IPS-NIHi7 (cell line): ENCODE results near the gene MMGT1.

Experiments
- DNase-seq: peaks from one replicate; pipeline ENCODE4 v3.0.0; 2012; ENCODE audit warnings: mixed read lengths; ENCODE audit errors: extremely low spot score

The MMGT1 gene

DNA sequence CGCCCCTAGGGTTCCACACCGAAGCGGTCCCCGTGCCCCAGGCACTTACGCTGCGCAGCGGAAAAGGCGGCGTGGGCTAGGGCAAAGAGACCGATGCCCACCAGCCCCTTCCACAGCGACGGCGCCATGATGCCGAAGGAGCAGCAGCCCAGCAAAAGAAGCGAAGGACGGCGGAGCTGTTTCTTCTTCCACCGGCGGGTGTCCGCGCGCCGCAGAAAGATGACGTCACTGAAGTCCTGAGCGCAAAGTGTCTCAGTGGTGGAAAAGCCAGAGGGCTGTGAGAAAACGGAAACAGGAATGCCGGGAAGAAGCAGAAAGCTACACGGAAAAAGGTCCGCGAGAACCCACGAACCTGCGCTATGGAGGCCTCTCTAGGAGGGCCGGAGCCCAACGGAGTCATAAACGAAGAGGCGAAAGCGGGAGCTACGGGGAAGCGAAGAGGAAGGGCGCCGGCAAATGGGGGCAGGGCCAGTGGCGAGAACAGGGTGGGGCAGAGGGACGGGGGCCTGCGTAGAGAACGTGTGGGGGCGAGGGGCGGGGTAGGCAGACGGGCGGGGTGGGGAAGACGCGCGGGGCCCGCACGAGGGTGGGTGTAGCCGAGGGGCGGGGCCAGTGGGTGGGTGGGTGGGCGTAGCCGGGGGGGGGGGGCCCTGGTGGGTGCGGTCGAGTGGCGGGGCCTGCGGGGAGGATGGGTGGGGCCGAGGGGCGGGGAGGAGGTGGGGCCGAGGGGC is at the start of gene MMGT1:
Gene MMGT1, minus strand, starts transcription at position 441 of the 731 bp plus-strand sequence. Its CDS starts 313 bp downstream, at position 128.
- peak; percentile 92 for DNase-seq

DNA sequence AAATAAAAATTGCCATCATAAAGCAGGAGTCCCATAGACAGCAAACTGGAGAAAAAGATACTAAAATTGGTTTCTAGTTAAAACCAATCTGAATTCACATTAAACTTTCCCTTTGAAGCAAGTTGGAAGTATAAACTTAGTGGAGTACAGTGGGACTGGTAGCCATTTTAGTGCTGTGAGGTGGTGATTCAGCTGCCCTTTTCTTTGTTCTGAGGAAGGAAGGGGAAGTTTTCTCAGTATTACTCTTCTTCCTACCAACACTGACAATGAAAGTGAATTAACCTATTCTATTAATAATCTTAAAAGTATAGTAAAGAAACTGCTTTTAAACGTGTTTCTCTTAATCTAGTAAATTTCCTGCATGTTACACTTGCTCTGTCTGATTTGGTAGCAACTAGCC is 48.1 kb upstream of the MMGT1 start:
- no peak for DNase-seq

DNA sequence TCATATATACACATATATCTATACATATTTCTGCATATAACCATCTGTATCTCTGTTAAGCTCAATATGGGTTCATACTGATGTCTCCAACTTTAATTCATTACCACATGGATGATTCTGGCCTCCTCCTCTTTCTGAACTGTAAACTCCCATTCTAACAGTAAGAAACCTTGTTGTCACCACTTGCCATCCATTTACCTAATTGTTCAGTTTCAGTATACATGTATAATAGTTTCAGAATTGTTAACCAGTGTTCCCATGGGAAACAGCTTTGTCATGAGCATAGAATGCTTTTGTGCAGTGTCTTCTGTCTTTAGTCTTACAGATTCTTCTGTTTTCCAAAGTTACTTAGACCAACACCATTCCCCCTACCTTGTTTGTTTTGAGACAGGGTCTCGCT is 47.4 kb upstream of the MMGT1 start:
- DNase-seq: no peak

DNA sequence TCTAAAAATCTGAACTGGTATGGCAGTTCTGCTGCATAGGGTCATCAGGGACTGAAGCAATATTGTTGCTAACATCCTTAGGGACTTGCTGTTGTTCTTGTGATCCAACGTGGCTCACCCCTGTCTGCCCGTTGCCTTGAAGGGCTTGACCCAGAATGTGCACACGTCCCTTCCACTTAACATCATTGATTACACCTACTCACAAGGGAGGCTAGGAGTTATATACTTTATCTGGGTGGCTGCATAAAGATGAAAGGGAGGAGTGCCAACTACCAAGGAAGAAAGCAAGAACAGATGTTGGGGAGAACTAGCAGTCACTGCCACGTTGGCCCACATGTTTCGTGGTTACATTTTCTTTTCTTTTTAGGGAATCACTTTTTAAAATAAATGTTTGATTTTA is 45.4 kb upstream of the MMGT1 start:
- no peak for DNase-seq

DNA sequence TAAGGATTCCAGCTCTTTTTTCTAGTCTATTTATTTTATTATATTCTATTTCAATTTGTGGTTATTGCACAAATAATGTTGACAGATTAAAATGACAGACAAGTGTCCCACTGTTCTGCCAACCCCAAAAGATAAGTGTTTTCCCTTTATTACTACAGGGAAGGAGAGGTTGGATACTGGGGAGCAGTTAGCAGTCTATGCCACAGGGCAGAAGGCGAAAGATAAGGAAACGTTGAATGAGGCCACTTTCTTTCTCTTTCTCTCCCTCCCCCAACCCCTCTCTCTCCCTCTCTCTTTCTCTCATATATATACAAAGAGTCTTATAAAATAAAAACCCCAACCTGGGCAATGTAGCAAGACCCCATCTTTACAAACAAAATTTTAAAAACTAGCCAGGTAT is 43.1 kb upstream of the MMGT1 start:
- DNase-seq: no peak

DNA sequence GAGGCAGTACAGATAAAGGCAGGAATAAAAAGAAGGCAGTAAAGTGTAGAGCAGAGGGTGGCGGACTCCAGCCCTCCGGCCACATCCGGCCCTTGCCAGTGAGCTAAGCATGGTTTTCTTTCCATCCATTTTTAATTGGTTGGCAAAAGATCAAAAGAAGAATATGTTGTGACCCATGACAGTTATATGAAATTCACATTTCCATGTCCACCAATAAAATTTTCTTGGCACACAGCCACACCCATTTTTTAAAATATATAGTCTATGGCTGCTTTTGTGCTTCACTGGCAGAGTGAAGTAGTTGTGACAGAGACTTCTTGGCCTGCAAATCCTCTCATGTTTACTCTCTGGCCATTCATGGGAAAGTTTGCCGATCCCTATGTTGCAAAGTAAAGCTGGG is 41.2 kb upstream of the MMGT1 start:
- DNase-seq: no peak

DNA sequence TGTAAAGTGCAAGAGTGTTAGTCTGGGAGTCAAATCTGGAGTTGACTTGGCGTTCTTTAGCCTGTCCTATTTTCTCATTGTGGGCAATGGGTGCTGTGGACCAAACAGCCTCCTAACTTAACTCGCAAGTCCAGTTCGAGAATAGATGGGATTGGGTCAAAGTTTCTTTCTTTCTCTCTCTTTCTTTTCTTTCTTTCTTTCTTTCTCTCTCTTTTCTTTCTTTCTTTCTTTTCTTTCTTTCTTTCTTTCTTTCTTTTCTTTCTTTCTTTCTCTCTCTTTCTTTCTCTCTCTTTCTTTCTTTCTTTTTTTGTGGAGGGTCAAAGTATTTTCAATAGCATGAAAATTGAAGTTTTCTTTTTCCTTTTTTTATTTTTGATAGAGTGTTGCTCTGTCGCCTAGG is 14.5 kb upstream of the MMGT1 start:
- no peak for DNase-seq

DNA sequence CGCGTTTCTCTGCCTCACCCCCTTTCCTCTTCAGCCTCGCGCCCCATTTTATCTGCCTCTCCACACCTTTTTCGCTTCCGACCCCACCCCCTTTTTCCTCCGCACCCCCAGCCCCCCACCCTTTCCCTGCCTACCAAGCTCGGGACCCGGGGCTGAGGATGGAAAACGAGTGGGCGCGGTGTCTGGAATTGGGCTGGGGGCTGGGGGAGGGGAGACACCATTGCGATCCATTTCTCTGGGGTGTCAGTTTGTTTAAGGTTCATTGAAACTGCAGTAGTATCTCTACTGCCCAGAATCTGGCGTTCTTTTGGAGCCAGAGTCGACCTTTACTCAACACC is 12.2 kb upstream of the MMGT1 start:
- DNase-seq: peak; percentile 17

DNA sequence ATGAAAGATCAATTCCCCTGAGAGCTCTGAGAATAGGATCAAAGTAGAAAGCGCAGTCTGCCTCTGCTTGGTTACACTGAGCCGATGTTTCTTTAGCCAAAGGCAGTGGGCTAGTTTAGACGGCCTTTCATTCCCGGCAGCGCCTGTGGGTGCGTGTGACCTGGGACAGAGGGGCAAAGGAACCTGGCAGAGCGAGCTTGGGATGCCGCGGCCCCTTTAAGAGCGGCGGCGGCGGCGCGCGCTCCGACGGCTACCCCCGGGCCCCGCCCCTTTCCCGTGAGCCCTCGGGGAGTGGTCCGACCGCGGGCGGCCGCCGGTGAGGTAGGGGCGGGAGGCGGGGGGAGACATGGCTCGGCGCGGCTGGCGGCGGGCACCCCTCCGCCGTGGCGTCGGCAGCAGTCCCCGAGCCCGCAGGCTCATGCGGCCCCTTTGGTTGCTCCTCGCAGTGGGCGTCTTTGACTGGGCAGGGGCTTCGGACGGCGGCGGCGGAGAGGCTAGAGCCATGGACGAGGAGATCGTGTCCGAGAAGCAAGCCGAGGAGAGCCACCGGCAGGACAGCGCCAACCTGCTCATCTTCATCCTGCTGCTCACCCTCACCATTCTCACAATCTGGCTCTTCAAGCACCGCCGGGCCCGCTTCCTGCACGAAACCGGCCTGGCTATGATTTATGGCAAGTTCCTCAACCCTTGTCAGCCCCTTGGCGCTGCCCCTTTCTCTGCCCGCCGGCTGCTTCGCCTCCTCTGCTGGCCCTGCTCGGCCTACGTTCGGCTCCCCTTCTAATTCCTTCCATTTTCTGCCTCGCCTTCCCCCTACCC is 11.6 kb upstream of the MMGT1 start, which contains the start of gene SLC9A6:
Gene SLC9A6, plus strand, starts transcription at position 279 of the 816 bp plus-strand sequence. Its CDS starts 224 bp downstream, at position 503.
- peak; percentile 87 for DNase-seq

DNA sequence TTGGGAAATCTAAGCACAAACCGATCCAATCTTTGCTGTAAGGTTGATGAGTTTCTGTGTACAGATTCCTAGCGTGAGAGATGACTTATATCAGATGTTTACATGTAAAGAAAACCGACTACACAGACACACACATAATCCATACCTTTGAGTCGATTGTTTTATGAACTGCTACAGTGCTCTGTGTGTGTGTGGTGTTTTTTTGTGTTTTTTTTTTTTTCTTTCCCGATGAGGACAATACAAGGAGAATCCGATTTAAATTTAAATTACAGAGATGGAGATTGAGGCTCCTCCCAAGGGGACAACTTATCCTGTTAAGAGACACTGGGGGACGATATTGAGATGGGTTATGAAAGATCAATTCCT is 11.0 kb upstream of the MMGT1 start:
- DNase-seq: no peak

DNA sequence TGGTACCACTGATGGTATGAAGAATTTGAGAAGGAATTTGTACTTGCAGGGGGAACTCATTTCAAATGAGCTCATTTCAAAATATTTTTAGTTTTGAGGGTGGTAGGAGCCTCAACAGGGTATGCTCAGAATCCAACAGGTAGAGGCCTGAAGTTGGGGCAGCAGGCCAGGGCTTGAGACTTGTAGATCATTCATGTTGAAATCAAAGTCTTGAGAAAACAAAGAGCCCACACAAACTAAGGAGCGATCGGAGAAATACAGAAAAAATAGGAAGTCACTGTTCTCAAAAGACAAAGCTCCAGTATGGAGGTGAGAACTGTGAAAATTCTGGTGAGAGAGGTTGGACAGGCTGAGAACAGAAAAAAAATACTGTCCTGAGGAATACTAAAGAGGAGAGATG is 10.5 kb upstream of the MMGT1 start:
- DNase-seq: no peak

DNA sequence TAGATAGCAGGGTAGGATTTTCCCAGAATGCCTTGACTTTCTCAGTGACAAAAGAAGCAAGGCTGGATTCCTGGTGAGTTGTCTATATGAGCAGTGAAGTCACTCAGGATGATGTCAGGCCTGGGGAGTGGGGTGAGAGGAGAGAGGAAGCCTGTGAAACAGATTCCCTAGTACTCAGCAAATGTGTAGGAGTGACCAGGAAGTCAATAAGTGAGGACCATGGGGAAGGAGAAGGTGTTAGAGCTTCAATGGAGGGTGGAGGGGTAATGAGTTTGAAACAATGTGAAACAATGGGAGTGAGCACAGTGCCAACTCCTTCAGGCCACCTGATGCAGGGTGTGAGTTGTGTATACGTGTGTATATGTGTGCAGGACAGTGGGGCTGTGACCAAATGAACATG is 9.1 kb upstream of the MMGT1 start:
- no peak for DNase-seq

DNA sequence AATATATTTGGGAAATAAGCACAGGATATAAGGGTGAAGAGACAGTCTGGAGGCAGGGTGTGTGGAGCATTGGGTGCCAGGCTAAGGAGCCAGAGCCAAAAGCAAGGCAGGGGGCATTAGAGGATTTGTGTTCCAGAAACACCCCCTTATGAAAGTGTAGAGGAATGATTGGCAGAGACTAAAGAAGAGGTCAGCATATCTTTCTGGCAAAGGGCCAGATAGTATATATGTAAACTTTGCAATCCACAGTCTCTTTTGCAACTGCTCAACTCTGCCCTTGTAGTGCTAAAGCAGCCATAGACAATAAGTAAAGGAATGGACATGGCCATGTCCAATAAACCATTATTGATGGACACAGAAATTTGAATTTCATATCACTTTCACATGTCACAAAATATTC is 7.9 kb upstream of the MMGT1 start:
- DNase-seq: no peak

DNA sequence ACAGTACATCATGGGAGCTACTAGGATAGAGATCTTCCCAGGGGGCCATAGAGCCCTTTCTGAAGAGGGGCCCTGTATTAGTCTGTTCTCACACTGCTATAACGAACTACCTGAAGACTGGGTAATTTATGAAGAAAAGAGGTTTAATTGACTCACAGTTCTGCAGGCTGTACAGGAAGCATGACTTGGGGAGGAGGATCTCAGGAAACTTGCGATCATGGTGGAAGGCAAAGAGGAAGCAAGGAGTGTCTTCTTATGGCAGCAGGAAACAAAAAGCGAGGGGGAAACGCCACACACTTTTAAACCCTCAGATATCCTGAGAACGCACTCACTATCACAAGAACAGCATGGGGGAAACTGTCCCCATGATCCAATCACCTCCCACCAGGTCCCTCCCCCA is 7.2 kb upstream of the MMGT1 start:
- no peak for DNase-seq

DNA sequence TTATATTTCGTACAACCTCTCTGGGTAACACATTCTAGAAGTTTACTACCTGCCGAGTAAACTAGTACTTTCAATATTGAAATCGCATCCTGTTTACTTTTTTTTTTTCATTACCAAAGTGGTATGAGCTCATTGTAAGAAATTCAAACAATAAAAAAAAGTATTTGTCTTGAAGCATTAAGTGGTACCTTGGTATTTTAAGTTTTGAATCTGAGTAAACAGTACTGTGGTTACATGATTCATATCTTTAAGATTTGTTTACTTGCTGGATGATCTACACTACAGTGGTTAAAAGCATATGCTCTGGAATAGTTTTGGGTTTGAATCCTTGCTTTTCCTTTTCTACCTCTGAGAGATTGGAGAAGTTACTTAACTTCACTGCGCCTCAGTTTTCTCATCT is 3.8 kb upstream of the MMGT1 start:
- no peak for DNase-seq

DNA sequence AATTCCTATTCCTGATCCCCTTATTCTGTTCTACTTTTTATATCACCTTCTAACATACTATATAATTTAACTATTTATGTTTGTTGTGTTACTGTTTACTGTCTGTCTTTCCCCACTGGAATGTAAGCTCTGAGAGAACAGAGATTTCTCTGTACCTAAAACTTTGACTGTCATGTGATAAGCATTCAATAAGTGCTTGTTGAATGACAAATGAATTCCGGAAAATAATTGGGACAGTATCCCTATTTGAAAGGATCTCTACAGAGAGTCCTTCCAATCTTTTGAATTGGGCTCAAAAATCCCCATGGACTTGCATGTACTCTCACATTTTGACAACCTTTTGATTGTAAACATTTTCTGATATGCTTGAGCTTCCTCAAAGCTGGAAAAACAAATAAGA is 1.6 kb upstream of the MMGT1 start:
- DNase-seq: no peak

DNA sequence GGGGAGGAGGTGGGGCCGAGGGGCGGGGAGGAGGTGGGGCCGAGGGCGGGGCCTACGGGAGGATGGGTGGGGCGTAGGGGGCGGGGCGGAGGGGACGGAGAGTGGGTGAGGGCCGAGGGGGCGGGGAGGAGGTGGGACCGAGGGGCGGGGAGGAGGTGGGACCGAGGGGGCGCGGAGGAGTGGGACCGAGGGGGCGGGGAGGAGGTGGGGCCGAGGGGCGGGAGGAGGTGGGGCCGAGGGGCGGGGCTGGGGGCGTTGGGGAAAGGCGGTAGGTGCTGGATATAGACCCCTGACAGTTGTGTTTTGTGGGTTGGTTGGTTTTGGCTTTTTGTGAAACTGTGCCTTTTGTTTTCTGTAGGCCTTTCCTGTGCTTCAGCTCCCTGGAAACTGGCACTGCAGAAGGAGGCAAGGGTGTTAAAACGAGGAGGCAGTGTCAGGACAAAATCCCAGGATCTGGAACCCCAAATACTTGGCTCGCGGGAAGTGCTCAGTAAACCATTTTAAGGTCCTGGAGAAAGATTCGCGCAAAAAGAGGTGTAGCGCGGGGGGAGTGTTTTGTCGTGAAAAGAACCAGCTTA is 580 bp upstream of the MMGT1 start:
- peak; percentile 90 for DNase-seq

DNA sequence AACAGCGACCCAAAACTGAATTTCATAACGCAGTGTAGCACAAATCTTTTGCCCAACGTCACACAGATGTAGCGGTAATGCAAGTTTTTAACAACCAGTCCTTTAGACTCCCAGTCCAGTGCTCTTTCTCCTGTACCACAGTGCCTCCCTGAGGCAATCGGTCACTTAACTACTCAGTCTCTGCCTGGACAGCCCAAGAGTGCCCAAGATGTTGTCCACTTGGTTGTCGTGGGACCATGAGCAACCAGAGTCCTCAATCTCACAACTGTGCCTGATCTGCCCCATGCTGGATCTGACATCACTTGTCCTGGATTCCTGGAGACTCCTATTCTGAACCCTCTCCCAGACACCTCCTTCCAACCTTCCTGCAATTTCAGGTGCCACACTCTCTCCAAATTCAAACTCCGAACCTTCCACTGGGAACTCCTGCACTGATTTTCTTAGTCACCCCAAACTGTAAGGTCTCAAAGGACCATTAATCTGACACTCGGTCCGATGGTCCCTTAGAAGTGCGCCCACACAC is 702 bp downstream of the MMGT1 start:
- DNase-seq: peak; percentile 20

DNA sequence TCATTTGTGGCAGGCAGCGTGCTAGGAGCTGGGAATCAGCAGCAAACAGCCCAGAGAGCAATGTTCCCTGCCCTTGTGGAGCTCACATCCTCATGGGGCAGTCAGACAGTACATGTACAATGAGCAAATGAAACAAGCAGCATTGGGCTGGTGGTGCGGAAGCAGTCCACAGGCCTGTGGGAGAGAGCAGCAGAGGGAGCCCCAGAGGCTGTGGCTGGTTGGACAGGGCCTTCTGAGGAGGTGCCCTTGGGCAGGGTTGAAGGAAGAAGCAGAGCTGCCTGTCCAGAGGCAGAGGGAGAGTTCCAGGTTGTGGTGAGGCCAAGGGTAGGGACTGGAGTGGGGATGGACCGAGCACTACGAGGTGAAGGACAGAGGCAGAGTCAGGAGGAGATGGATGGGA is 22.5 kb downstream of the MMGT1 start:
- DNase-seq: no peak

DNA sequence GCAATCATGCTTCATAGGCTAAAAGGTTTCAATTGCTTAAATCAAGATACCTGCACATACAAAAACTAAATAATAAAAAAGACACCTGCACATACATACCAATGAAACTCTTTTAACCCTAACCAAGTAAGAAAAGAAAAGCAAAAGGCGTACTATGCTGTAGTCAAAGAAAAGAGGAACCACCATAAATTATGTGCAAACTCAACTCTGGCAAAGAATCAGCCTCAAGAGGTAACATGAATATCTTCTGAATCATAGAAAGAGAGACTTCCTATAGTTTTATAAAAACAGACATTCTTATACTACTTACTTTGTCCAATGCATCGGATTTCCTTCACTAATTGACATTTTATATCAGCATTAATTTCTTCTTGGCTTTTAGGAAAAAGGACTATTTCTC is 29.3 kb downstream of the MMGT1 start:
- no peak for DNase-seq

DNA sequence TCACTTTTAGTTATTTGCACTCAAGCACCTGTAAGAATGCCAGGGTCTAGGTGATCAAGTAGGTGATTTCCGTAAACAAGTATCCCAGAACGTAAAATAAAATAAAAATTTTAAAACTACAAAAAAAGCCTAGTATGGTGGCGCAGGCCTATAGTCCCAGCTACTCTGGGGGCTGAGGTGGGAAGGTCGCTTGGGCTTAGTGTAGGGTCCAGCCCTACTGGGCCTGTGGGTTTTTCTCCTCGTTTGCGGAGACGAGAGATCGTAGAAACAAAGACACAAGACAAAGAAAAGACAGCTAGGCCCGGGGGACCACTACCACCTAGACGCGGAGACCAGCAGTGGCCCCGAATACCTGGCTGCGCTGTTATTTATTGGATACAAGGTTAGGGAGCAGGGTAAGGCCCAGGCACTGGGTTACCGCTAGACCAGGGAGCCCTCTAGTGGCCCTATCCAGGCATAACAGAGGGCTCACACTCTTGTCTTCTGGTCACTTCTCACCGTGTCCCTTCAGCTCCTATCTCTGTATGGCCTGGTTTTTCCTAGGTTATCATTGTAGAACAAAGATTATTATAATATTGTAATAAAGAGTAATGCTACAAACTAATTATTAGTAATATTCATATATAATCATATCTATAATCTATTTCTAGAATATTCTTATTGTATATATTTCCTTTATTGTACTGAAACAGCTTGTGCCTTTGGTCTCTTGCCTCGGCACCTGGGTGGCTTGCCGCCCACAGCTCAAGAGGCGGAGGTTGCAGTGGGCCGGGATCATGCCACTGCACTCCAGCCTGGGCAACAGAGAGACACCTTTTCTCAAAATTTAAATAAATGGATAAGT is 41.9 kb downstream of the MMGT1 start:
- peak; percentile 55 for DNase-seq

DNA sequence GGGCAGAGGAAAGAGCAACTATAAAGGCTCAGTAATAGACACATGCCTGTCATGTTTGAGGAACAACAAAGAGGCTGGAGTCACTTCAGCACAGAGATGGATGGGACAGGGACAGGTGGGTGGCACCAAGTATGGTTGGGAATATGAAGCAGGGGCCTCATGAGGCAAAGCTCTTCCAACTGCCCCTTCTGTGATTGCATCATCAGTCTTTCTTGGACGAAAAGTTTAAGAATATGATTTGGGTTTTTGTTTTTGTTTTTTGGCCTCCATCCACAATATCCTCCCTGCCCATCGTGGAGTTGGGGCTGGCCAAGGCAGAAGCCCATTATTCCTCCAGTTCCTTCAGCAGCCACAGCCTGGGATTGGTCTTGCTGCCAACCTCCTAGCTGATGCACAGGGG is 45.9 kb downstream of the MMGT1 start:
- DNase-seq: no peak
